ENCODE measurements around the gene ATP5F1C.
A peak's percentile ranks its signal among the peaks of the same experiment; 100 is the strongest.
"Not testable (repeated sequence)": the region's sequence is repeated elsewhere in the genome, so short reads cannot be mapped to it uniquely, and the experiment has no call there.

ATP5F1C gene

GRCh38 chr10:7794251-7795026 is 6.5 kb downstream of the ATP5F1C start:
- no peak for DNase-seq (ENCODE audit: low read depth)

- no peak for DNase-seq (ENCODE audit: low read depth)
Observed at GRCh38 chr10:7795605-7796004, 7.6 kb downstream of the ATP5F1C start.

GRCh38 chr10:7797582-7797981 is 9.6 kb downstream of the ATP5F1C start:
- no peak for DNase-seq (ENCODE audit: low read depth)

GRCh38 chr10:7802606-7803005 is 14.6 kb downstream of the ATP5F1C start:
- DNase-seq (ENCODE audit: low read depth) = no peak

GRCh38 chr10:7804216-7804615 is 16.2 kb downstream of the ATP5F1C start:
- DNase-seq (ENCODE audit: low read depth) = no peak

DNA sequence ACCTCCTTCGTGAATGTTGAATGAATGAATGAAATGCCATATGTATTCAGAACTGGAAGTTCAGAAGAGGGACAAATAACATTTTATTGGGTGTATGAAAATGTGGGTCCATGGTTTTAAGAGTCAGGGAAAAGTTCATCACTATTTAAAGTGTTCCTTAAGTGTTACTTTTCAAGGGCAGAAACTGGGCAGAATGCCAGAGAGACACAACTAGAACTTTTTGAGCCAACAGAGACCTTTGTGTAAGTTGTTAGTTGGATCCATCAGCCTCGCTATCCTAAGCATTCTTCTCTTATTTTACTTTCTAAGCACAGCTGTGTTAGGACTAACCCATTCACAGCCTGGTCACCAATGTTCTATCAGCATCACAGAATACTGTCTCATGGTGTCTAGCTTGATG is 16.8 kb downstream of the ATP5F1C start:
- DNase-seq (ENCODE audit: low read depth) = no peak

- DNase-seq (ENCODE audit: low read depth) = no peak
Observed at GRCh38 chr10:7808686-7809267, 20.8 kb downstream of the ATP5F1C start.

GRCh38 chr10:7810443-7810842 is 22.5 kb downstream of the ATP5F1C start:
- DNase-seq (ENCODE audit: low read depth) = no peak

GRCh38 chr10:7811000-7811399 is 23.0 kb downstream of the ATP5F1C start:
- DNase-seq (ENCODE audit: low read depth) = no peak

GRCh38 chr10:7811743-7812142 is 23.8 kb downstream of the ATP5F1C start:
- DNase-seq (ENCODE audit: low read depth) = not testable (repeated sequence)

- DNase-seq (ENCODE audit: low read depth) = no peak
Observed at GRCh38 chr10:7813481-7813880, 25.5 kb downstream of the ATP5F1C start.

GRCh38 chr10:7817576-7817975 is 29.6 kb downstream of the ATP5F1C start:
- DNase-seq (ENCODE audit: low read depth) = no peak

- DNase-seq (ENCODE audit: low read depth) = no peak
Observed at GRCh38 chr10:7817984-7818294, 30.0 kb downstream of the ATP5F1C start.

GRCh38 chr10:7818295-7819120 is 30.5 kb downstream of the ATP5F1C start, which contains the start of gene TAF3:
Gene TAF3 (plus strand): TSS chr10:7818505. CDS start chr10:7818710, 205 bp downstream.
- DNase-seq (ENCODE audit: low read depth) = peak; percentile 91

DNA sequence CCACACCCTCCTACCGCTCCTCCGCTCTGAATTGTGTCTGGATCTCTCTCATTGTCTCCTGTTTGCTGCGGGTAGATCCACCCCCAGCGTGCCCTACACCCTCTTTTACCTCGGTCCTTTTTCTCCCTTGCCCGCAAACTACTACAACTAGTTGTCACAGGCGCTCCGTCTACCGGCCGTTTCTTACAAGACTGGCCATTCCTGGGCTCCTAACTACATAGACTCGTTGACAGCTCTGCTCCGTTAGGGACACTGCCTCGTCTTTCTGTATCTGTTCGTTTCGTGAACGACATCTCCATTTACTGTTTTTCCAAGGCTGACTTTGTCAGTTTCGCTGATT is 31.1 kb downstream of the ATP5F1C start:
- no peak for DNase-seq (ENCODE audit: low read depth)

- no peak for DNase-seq (ENCODE audit: low read depth)
Observed at GRCh38 chr10:7824251-7824650, 36.3 kb downstream of the ATP5F1C start.

GRCh38 chr10:7826971-7827370 is 39.0 kb downstream of the ATP5F1C start:
- DNase-seq (ENCODE audit: low read depth) = no peak

DNA sequence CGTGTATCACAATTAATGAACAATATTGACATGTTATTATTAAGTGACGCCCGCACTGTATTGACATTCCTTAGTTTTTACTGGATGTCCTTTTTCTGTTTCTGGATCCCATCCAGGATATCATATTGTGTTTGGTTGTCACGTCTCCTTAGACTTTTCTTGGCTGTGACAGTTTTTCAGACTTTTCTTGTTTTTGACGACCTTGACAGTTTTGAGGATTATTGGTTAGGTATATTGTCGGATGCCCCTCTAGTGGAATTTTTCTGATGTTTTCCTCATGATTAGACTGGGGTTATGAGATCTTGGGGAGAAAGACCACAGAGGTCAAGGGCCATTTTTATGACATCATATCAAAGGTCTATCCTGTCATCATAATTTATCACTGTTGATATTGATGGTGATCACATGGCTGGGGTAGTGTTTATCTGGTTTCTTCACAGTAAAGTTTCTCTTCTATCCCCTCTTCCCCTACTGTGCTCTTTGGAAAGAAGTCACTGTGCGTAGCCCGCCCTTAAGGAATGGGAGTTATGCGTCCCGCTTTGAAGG is 41.4 kb downstream of the ATP5F1C start:
- no peak for DNase-seq (ENCODE audit: low read depth)

- DNase-seq (ENCODE audit: low read depth) = no peak
Observed at GRCh38 chr10:7832060-7832459, 44.1 kb downstream of the ATP5F1C start.

DNA sequence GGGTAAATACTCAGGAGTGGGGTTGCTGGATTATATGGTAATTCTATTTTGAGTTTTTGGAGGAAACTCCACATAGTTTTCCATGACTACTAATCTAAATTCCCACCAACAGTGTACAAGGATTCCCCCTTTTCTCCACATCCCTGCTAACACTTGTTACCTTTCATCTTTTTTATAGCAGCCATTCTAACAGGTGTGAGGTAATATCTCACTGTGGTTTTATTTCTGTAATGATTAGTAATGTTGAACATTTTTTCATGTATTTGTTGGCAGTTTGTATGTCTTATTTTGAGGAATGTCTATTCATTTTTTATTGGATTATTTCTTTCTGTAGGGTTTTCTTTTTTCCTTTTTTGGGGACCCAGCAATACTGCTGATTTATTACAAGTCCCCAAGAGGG is 45.2 kb downstream of the ATP5F1C start:
- DNase-seq (ENCODE audit: low read depth) = no peak

DNA sequence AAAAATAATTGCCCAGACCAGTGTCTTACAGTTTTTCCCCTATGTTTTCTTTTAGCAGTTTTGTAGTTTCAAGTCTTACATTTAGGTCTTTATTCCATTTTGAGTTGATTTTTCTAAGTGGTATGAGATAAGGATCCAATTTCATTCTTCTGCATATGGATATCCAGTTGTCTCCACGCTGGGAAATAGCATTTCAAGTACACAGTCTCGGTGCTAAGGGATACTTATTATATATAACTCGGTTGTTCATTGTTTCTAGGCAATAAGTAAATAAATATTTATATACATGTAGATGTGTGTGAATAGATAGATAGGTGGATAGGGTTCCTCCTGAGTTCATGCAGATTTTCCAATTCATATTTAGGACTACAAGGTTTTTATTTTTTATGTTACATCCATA is 46.3 kb downstream of the ATP5F1C start:
- no peak for DNase-seq (ENCODE audit: low read depth)

GRCh38 chr10:7836571-7836970 is 48.6 kb downstream of the ATP5F1C start:
- DNase-seq (ENCODE audit: low read depth) = no peak

GRCh38 chr10:7846591-7846990 is 58.6 kb downstream of the ATP5F1C start:
- no peak for DNase-seq (ENCODE audit: low read depth)
